Right atrium auricular region (tissue), 2 donors: ENCODE data around the gene M6PR. TPM values are rescaled to one million over a fixed set of nuclear protein-coding genes. Genes with fewer than 3 reads are reported as not detected.

ENCODE experiments used
- DNase-seq: peaks from one replicate; pipeline ENCODE4 v3.0.0-alpha.2; 2019; ENCODE audit warnings: low spot score
- H3K27ac ChIP-seq, 2 donors: fragments of 200-600 bp; sonication (generic); 1 replicate in 1 of 2; 2 replicates in 1 of 2; pipeline ENCODE4 v1.5.1; 2016 to 2019
- H3K27me3 ChIP-seq, 2 donors: fragments of 200-600 bp; sonication (generic); one replicate each; pipeline versions ENCODE4 v1.5.1 to v1.6.0; 2017 to 2019
- H3K36me3 ChIP-seq: fragments of 200-600 bp; sonication (generic); one replicate; pipeline ENCODE4 v1.5.1; 2016
- H3K4me1 ChIP-seq, 2 donors: fragments of 200-600 bp; sonication (generic); one replicate each; pipeline versions ENCODE4 v1.5.1 to v1.6.0; 2017 to 2019
- H3K4me3 ChIP-seq, 2 donors: fragments of 200-600 bp; sonication (generic); 1 replicate in 1 of 2; 2 replicates in 1 of 2; pipeline ENCODE4 v1.5.1; 2017 to 2019; ENCODE audit warnings: mild to moderate bottlenecking in 1 of 2, moderate library complexity in 1 of 2
- H3K9me3 ChIP-seq, 2 donors: fragments of 200-600 bp; sonication (generic); one replicate each; pipeline ENCODE4 v1.5.1; 2019
- CTCF ChIP-seq, 2 donors: fragments of 200-600 bp; sonication (generic); IDR thresholded peaks; one replicate each; pipeline ENCODE4 v1.5.1; 2019; ENCODE audit warnings: antibody characterized with exemption in 2 of 2
- total RNA-seq, 2 donors: library from RNA; depleted of rRNA; stranded (reverse); fragments of >200 nt; gene quantifications; one replicate each; pipeline ENCODE4 v1.1.0, GENCODE V29; 2016

Gene M6PR
- total RNA-seq, 2 donors from 2014 or later, result 101 to 112 TPM

- Histone ChIP-seq H3K4me1 (no peaks in the 10 kb centered on the region), H3K27me3 (no peaks in the 10 kb centered on the region), H3K4me3 (no peak overlapping the region), H3K27ac (no peak overlapping the region), H3K36me3 (no peaks in the 10 kb centered on the region), H3K9me3 (peaks cover 0 to 37% of the 10 kb centered on the region in 2 donors)
- no peak for DNase-seq
- TF ChIP-seq CTCF (IDR thresholded peaks at IDR 0.05), result no peak
These were observed 30.7 kb upstream of the M6PR start for GRCh38 chr12:8980137-8980536.

- Histone ChIP-seq H3K4me1 (no peaks in the 10 kb centered on the region), H3K27ac (no peak overlapping the region), H3K36me3 (no peaks in the 10 kb centered on the region), H3K27me3 (no peaks in the 10 kb centered on the region), H3K4me3 (no peak overlapping the region), H3K9me3 (peaks cover 0 to 31% of the 10 kb centered on the region in 2 donors)
- TF ChIP-seq CTCF (IDR thresholded peaks at IDR 0.05), result no peak
- no peak for DNase-seq
These were observed 21.0 kb upstream of the M6PR start for GRCh38 chr12:8970432-8970831.

- no peaks in the 10 kb centered on the region for H3K27me3 ChIP-seq
- no peak for DNase-seq
- H3K27ac ChIP-seq, result no peak overlapping the region
- H3K9me3 ChIP-seq, result peaks cover 0 to 31% of the 10 kb centered on the region in 2 donors
- no peaks in the 10 kb centered on the region for H3K36me3 ChIP-seq
- H3K4me1 ChIP-seq, result no peaks in the 10 kb centered on the region
- no peak overlapping the region for H3K4me3 ChIP-seq
- no peak for TF ChIP-seq CTCF (IDR thresholded peaks at IDR 0.05)
These were observed 20.5 kb upstream of the M6PR start for GRCh38 chr12:8969861-8970411.

GRCh38 chr12:8968761-8969160, 19.3 kb upstream of the M6PR start:
- Histone ChIP-seq H3K4me1 (no peaks in the 10 kb centered on the region), H3K36me3 (no peaks in the 10 kb centered on the region), H3K9me3 (peaks cover 0 to 26% of the 10 kb centered on the region in 2 donors), H3K4me3 (no peak overlapping the region), H3K27me3 (no peaks in the 10 kb centered on the region), H3K27ac (no peak overlapping the region)
- no peak for TF ChIP-seq CTCF (IDR thresholded peaks at IDR 0.05)
- DNase-seq, result no peak

GRCh38 chr12:8960176-8960575, 10.7 kb upstream of the M6PR start:
- Histone ChIP-seq H3K27me3 (no peaks in the 10 kb centered on the region), H3K36me3 (no peaks in the 10 kb centered on the region), H3K27ac (no peak overlapping the region), H3K9me3 (no peaks in the 10 kb centered on the region), H3K4me1 (no peaks in the 10 kb centered on the region), H3K4me3 (no peak overlapping the region)
- DNase-seq, result no peak
- TF ChIP-seq CTCF (IDR thresholded peaks at IDR 0.05), result no peak

GRCh38 chr12:8958066-8958465, 8.6 kb upstream of the M6PR start:
- Histone ChIP-seq H3K36me3 (no peaks in the 10 kb centered on the region), H3K9me3 (no peaks in the 10 kb centered on the region), H3K4me3 (no peak overlapping the region), H3K4me1 (no peaks in the 10 kb centered on the region), H3K27ac (no peak overlapping the region), H3K27me3 (no peaks in the 10 kb centered on the region)
- no peak for TF ChIP-seq CTCF (IDR thresholded peaks at IDR 0.05)
- no peak for DNase-seq
